GM19397 (cell line): ENCODE results near the gene RABGEF1.
"Not testable (repeated sequence)": the region's sequence is repeated elsewhere in the genome, so short reads cannot be mapped to it uniquely, and the experiment has no call there.

ENCODE experiments used
- ATAC-seq: cut with Tn5 transposase; IDR thresholded peaks from one replicate; pipeline ENCODE4 v1.9.1; 2021; ENCODE audit warnings: mild to moderate bottlenecking, moderate library complexity; ENCODE audit not compliant: unreplicated experiment

Gene RABGEF1

DNA sequence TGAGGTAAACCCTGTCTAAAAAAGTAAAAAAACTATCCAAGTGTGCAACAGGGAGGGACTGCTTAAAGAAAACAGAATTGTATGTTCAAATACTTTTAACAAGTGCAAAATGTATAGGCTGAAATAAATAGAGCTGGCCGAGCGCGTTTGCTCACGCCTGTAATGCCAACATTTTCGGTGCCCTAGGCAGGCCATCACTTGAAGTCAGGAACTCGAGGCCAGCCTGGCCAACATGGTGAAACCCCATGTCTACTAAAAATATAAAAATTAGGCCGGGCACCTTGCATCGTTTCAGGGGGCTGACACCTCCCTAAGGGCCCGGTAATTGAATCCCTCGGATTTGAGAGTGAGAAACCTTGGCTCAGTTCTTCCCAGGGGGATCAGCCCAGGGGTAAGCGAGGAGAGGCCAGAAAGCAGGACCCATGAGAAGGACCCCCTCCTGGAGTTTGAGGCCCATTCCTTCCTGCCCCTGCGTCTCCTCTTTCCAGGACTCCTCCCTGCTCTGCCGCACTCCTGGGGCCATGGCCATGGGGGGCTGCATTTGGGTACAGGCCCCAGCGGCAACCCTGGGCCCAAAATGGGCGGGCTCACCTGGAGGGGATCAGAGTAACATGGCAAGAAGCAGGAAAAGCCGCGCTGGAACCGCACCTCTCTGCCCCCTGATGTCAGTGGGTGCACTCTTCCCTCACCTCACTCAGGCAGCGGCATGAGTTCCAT lies 105.0 kb downstream of the RABGEF1 start:
- no peak for ATAC-seq

GRCh38 chr7:66846096-66846445 lies 105.5 kb downstream of the RABGEF1 start:
- not testable (repeated sequence) for ATAC-seq

DNA sequence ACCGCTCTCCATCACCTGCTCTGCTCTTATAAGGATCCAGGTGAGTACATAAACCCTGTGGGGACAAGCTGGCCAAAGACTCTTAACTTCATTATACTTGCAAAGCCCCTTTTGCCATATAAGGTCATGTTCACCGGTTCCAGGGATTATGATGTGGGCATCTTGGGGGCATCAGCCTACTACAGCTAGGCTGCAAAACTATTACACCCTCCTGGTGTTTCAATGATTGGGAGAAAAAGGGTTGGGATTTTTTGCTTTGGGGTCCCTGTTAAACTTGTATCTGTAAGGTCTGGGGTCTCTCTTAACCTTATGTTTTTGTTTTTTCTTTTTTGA lies 107.0 kb downstream of the RABGEF1 start:
- not testable (repeated sequence) for ATAC-seq

- no peak for ATAC-seq
Measured at GRCh38 chr7:66847879-66848790, 107.6 kb downstream of the RABGEF1 start.

DNA sequence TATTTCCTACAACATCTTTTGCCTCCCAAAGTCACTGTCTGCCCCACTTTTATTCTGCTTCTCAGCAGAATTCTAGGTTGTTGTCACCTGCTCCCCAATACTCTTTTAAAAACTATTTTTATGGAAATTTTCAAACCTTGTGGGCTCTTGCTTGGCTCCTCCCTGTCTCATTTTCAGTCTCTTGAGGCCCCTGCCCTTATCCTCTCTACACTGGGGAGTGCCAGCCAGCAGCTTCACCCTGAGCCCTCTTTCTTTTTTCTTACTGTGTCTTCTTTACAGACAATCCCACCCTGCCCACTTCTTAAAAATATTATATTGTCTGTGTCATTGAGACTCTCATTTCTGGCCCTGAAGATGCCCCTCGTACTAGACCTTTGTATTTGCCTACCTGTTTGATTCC lies 118.8 kb downstream of the RABGEF1 start:
- no peak for ATAC-seq

DNA sequence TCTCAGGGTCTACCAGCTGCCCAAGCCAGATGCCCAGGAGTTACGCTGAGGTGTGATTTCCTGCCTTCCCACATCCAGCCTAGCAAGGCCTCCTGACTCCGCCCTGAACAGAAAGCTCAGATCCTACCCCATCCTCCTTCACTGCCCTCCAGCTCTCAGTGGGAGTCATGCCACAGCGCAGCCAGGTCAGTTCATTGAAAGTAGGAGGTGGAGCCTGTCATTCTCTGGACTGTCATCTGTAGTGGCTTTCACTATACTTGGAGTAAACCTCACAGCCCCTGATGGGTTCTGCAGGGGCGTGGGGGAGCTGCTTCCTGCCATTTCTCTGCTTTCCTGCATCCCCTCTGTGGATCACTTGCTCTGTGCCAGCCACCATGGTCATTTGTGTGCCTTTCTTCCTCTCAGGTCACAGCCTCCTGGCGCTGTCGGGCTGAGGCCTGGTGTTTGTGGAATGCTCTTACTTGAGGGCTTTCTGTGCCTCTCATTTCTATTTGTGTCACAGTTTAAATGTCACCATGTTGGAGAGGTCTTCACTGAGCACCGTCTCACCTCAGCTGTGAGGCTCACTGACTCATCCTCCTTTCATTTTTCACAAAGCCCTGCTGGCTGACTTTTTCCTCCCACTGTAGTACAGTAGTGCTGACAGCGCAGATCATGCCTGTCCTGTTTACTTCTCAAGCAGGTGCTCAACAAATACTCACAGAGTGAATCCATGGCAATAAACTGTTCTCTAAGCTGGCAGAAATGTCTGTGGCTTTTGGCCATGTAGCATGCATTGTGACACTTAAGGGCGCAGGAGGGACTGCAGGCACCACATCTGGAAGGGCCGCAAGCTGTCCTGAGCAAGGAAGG lies 119.5 kb downstream of the RABGEF1 start:
- no peak for ATAC-seq

- ATAC-seq = no peak
Measured at GRCh38 chr7:66860767-66861166, 120.2 kb downstream of the RABGEF1 start.
